GM21360 (cell line): ENCODE measurements around the gene KCTD15.

ENCODE experiments used
- ATAC-seq: cut with Tn5 transposase; IDR thresholded peaks from one replicate; pipeline ENCODE4 v1.9.1; 2021; ENCODE audit warnings: mild to moderate bottlenecking, moderate library complexity; ENCODE audit not compliant: unreplicated experiment

The KCTD15 gene

DNA sequence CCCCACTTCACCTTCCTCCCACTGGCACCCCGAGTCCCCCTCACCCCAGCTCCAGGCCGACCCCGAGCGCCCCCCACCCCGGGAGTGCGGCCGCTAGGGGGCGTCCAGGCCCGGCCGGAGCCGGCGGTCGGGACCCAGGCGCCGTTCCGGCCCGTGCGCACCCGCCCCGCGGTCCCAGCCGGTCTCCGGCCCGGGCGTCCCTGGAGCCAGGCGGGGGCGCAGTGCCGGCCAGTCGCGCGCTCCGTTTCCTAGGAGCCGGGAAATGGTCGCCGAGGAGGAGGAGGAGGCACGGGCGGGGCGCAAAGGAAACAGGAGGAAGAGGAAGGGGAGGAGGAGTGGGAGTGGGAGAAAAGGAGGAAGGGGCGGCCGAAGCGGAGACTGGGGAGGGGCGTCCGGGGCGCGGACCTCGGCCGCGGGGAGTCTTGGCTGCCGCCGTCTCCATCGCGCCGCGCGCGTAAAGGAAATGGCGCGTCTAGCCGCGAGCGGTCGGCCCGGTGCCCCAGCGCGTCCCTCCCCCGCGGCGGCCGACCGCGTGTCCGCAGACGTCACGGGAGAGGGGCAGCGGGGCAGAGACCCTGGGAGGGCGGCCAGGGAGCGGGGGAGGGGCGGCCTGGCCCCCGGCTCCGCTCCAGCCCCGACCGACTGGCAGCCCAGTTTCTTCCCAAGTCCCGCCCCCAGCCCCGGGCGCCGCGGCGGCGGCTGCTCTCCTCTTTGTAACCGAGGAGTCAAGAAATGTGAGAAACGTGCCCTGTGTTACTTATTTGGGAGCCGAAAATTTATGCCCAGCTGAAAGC, 1.1 kb upstream of the KCTD15 start:
- ATAC-seq, result no peak

DNA sequence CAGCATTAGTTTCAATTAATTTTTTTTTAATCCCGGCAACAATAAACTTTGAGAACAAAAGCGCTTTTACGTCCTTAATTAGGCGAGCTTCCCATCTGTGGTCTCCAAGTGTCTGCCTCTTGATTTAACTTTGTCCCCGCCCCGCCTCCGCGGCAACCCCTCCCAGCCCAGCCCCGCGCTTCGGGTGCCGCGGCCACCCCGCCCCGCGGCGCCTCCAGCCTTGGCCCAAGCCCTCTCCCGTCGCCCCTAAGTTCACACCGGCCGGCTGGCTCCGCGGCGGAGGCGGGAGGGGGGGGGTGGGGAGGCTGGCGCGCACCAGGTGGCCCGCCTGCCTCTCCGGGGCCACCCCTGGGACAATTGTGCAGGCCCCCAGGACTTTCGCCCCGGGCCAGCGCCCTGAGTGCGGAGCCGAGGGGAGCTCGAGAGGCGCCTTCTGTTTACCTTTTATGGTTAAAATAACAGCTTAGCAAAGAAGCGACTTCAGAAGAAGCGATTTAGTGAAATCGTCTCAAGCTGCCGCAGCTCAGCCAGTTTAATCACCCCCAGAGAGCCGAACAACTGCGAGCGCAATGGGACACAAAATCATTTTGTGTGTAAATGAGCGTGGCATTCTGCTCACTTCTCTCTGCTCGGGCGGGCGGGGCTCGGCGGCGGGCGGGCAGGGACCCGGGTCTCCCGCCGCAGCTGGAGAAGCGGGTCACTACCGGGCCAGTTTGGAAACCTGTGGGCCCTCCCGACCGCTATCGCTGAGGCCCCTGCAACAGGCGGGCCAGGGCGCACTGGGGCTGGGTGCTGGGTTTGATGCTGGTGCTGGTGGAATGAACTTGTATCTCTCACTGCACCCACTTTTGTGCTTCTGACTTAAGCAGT, 1.4 kb downstream of the KCTD15 start:
- no peak for ATAC-seq

DNA sequence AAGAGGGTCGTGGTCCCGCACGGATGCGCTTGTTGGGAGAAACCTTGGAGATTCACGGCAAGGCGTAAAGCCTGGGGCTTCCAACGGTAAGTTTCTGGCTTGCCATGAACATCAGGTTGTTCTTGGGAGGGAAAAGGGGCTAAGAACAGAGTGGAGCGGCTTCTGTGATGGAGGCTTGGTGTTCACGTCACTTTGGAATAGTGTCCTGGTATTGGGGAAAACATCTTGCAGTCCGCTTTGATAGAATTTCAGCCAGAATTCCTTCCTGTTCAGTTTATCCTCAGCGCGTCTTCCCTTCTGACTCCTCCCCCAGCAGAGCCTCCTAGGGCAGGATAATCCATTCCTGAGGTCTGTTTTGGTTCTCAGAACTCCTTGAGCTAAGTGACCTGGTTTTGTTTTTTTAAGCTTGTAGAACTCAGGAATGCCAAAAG, 2.0 kb downstream of the KCTD15 start:
- ATAC-seq, result no peak

DNA sequence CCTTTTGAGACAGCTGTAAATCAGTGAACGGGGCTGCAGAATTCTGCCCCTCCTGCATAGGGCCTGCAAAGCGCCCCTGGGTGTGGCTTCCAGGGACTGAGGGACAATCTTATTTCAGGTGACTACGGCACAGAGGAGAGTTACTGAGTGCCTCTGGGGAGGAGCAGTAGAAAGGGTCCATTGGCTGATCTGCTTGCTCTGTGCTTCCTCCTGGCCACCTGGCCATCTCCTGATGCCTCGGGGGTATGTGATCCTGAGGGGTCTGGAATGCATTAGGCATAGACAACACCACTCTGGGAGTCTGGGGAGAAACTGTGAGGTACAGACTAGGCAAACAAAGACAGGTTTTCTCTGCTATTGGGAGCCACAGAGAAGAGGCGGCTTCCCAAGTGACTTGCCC, 2.8 kb downstream of the KCTD15 start:
- no peak for ATAC-seq

DNA sequence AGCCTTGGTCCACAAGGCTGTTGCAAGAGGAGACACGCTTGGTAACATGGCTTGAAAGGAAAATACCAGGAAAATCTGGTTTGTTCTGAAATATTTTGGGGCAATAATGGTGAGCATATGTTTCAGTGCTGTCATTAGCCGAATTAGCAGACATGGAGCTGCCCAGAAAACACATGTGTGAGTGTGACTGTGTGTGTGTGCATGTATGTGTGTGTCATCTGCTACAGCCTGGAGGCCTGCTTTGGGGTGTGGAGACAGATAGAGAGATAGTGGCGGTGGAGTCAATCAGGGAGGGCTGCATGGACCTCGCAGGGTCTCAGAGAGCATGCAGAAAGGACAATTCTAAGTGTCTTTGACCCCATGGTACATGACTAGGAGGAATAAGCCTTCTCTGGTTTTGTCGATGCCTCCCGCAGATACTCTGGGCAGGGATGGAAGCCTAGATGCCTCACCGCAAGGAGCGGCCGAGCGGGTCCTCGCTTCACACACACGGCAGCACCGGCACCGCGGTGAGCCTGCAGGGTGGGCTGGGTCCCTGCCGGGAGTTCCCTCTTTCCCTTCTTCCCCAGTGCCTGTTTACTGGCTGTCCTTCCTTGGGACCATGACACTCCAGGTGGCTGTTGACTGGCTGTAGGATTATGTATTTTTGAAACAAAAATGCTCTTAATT, 3.5 kb downstream of the KCTD15 start:
- ATAC-seq, result no peak

GRCh38 chr19:33801411-33801810, 4.7 kb downstream of the KCTD15 start:
- no peak for ATAC-seq

DNA sequence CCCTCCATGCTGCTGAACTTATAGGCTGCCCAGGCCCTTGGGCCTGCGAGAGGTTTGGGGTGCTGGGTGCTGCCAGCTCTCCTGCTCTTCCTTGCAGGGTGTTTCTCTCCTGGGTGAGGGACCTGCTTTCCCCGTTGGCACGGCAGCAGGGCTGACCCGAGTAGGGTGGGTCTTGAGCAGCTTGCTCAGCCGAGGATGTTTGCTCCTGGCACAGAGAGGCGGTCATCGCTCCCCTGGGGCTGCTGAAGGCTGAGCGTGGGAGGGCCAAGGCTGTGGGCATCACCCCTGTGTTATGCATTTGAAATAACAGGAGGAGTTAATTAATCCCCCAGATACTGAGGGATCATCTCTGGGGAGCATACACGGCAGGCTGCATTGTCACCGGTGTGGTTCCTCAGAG, 5.3 kb downstream of the KCTD15 start:
- ATAC-seq, result no peak

- no peak for ATAC-seq
Observed at GRCh38 chr19:33802801-33803200, 6.1 kb downstream of the KCTD15 start.

DNA sequence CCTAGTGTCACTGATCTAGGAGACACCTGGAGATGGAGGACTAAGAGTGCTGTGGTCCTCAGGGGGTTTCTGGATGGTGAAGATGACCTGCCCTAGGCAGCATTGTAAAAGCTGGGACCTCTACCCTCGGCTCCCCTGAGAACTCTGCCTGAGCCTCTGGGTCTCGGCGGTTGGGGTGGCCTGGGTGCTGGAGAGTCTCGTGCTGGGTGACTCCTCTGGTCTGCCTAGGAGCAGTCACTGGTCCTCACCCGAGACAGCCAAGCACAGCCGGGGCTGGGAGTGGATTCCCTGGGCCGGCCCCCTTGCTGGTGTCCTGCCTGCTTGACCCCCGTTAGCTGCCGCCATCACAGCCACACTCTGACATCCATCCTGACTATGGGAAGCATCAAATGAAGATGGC, 6.7 kb downstream of the KCTD15 start:
- ATAC-seq, result no peak

GRCh38 chr19:33804021-33804799, 7.5 kb downstream of the KCTD15 start:
- no peak for ATAC-seq

DNA sequence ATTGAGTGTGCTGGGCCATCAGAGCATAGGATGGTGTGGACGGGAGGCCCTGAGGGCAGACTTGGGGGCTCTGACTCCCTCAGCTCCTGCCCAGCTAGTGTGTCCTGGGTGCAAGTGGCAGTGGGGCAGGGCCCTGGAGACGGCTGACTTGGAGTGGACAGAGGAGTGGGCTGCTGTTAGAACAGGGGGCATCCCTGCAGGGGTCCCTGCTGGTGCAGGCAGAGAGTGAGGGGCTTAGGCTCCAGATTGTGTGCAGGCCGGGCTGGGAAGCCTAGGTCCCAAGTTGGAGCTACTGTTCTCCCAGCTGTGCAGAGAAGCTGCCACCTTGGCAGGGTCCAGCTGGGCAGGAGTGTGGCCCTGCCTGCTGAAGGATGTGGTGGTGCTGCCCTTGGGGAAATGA, 8.6 kb downstream of the KCTD15 start:
- no peak for ATAC-seq

GRCh38 chr19:33805840-33806433, 9.3 kb downstream of the KCTD15 start:
- no peak for ATAC-seq

DNA sequence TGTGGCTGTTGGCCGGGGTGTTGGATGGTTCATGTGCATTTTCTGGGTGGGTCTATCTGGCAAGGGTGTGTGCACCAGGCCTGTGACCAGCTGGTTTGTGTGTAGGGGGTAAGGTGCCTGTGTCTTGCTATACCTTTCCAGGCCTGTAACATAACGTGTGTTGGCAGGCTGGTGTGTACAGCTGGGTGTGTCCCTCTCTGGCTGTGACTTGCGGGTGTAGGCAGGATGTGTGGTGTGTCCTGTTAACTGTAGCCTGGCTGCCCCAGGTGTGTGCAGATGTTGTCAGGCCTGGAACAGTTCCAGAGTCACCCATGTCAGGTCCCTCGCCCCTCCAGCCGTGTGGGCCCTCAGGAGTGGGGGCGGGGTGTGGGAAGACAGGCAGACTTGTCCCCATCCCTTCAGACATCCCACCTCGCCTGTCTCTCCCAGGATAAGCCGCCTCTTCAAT, 9.8 kb downstream of the KCTD15 start:
- no peak for ATAC-seq

DNA sequence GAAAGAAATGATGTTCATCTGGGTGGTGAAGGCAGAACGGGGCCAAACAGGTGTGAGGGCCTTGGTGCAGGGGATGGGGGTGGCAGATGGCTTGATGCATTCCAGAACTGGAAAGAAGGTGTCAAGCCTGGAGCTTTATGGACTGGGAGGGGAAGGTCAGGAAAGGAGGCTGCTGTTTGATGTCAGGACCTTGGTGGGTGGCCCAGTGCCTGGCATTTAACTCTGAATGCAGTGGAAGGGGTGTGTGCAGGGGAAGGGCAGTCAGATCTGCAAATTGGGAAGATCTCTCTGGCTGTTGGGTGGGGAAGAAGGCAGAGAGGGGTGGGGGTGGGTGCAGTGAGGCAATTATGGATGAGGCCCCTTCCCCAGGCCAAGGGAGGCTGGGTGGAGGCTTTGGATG, 11.7 kb downstream of the KCTD15 start:
- no peak for ATAC-seq

DNA sequence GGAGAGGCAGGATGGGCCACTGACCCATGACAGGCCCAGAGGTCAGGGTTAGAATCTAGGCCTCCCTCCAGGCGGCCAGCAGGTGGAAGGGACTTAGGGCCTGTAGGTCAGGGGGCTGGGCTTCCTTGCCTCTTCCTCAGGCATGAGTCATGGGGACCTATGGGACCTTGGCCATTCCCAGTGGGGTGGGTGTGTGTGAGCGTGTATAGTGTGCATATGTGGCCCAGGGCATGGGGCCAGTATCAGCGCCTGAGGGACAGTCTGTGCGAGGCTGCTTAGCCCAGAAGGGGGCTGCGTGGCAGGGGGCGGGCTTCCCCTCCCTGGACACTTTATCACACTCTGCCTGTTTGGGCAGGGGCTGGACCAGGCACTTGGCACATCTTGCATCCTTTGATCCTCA, 13.3 kb downstream of the KCTD15 start:
- no peak for ATAC-seq

- ATAC-seq, result no peak
Observed at GRCh38 chr19:33810821-33811220, 14.2 kb downstream of the KCTD15 start.

DNA sequence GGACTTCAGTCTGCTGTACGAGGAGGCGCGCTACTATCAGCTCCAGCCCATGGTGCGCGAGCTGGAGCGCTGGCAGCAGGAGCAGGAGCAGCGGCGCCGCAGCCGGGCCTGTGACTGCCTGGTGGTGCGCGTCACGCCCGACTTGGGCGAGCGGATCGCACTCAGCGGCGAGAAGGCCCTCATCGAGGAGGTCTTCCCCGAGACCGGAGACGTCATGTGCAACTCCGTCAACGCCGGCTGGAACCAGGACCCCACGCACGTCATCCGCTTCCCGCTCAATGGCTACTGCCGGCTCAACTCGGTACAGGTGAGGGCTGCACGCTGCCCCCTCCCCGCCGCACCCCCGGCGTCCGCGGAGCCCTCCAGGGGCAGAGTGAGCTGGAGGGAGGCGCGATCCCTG, 14.6 kb downstream of the KCTD15 start:
- ATAC-seq, result no peak

DNA sequence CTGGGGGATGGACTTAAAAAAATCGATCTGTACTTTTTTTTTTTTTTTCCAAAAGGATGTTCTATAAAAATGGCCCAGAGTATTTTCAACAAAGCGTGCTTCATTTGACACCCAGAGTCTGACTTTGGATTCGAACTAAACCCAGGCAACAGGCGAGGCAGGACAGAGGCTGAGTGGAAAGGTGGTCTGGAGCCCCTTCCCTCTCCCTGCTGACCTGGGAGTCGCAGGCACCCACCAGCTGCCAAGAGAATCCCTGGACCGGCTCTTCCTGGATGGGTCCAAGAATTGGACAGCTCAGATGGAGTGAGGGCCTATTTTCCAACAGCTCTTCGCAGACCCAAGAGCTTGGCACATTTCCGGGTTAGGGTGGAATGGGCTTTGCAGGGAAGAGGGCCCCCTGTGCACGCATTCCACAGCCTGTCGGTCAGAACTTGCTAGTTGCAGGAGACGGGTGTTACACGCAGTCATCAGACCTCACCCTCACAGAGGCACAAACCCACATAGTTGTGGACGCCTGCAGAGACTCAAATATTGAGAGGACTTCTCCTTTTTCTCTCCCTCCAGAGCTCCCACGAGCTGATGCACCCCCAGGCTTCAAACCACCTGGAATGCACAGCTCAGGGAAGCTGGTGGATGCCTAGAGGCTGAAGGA, 15.2 kb downstream of the KCTD15 start:
- ATAC-seq, result no peak

GRCh38 chr19:33812388-33813330, 16.0 kb downstream of the KCTD15 start:
- ATAC-seq, result no peak
